ENCODE results near the gene FAM81B.

The FAM81B gene

GRCh38 chr5:95439801-95440493 lies 48.8 kb downstream of the FAM81B start:
- no peak overlapping the region for H3K27ac ChIP-seq
- TF ChIP-seq, protein P1, sequence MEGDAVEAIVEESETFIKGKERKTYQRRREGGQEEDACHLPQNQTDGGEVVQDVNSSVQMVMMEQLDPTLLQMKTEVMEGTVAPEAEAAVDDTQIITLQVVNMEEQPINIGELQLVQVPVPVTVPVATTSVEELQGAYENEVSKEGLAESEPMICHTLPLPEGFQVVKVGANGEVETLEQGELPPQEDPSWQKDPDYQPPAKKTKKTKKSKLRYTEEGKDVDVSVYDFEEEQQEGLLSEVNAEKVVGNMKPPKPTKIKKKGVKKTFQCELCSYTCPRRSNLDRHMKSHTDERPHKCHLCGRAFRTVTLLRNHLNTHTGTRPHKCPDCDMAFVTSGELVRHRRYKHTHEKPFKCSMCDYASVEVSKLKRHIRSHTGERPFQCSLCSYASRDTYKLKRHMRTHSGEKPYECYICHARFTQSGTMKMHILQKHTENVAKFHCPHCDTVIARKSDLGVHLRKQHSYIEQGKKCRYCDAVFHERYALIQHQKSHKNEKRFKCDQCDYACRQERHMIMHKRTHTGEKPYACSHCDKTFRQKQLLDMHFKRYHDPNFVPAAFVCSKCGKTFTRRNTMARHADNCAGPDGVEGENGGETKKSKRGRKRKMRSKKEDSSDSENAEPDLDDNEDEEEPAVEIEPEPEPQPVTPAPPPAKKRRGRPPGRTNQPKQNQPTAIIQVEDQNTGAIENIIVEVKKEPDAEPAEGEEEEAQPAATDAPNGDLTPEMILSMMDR (conservative IDR thresholded peaks at IDR 0.05; ENCODE audit: low read depth) = no peak
- no peak for DNase-seq (ENCODE audit: low spot score)
- POLR2A ChIA-PET (ENCODE audit: low non-redundant PET) = no interaction called here
- CTCF ChIA-PET = interaction anchor here (0.6 kb wide), 1 partner anchor 23 kb away, joined by 3 read pairs; no protein-coding TSS in a partner anchor

GRCh38 chr5:95440825-95441224 lies 49.7 kb downstream of the FAM81B start:
- POLR2A ChIA-PET (ENCODE audit: low non-redundant PET) = no interaction called here

DNA sequence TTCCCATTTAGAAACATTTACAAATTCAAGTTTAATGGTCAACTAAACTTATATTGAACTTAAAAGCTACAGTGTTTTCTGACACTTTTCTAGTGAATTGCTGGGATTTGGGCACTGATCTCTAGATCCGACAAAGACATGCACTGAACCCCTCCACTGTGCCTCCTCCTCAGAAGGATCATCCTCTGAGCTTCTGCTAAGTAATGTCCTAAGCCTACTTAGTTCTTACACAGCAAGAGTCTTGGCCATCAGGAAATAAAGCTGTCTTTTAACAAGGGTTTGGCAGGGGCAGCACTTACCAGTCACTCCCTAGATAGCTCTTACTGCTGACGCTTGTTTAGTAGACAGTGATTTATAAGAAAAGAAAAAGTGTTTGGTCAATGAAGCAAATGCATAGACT lies 50.5 kb downstream of the FAM81B start:
- CTCF ChIA-PET = interaction anchor here (0.6 to 1.0 kb wide), 2 partner anchors 12 to 32 kb away, joined by 3 read pairs; no protein-coding TSS in a partner anchor
- TF ChIP-seq, protein P1 (conservative IDR thresholded peaks at IDR 0.05; ENCODE audit: low read depth) = no peak

More at GRCh38 chr5:95440825-95441224, 49.7 kb downstream of the FAM81B start:
- TF ChIP-seq, protein P1 (conservative IDR thresholded peaks at IDR 0.05; ENCODE audit: low read depth) = no peak
- no peak overlapping the region for H3K27ac ChIP-seq
- DNase-seq (ENCODE audit: low spot score) = no peak
- CTCF ChIA-PET = interaction anchor here (0.6 kb wide), 2 partner anchors 11 to 23 kb away, joined by 3 read pairs; no protein-coding TSS in a partner anchor

DNA sequence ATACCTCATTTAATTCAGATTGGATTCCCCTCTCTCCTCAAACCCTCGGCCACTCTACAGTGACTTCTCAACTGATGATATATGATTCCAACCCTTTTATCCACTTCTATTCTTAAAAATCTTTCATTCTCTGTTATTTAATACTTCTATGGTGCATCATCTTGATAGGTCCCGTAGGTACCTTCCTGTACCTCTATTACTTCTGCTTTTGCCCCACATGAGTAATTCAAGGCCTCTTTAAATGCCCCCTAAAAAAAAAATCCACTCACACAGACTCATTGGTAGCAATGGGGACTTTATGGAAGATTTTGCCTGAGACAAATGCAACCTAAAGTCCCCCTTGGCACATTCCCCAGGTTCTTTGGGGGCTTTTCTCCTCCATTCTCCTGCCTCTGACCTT lies 54.3 kb downstream of the FAM81B start:
- ChIA-PET POLR2A (ENCODE audit: low non-redundant PET) (no interaction called here), CTCF (no interaction called here)
- H3K27ac ChIP-seq = no peak overlapping the region

More for the DNA sequence above, 50.5 kb downstream of the FAM81B start:
- H3K27ac ChIP-seq = no peak overlapping the region
- POLR2A ChIA-PET (ENCODE audit: low non-redundant PET) = interaction anchor here (0.6 kb wide), 1 partner anchor 115 kb away, joined by 5 read pairs; no protein-coding TSS in a partner anchor
- DNase-seq (ENCODE audit: low spot score) = no peak

GRCh38 chr5:95445995-95446394 lies 54.8 kb downstream of the FAM81B start:
- POLR2A ChIA-PET (ENCODE audit: low non-redundant PET) = no interaction called here
- DNase-seq (ENCODE audit: low spot score) = peak; percentile 84
- no peak overlapping the region for H3K27ac ChIP-seq
- CTCF ChIA-PET = interaction anchor here (0.6 kb wide), 1 partner anchor 477 kb away, joined by 4 read pairs; no protein-coding TSS in a partner anchor
- TF ChIP-seq, protein P1 (conservative IDR thresholded peaks at IDR 0.05; ENCODE audit: low read depth) = no peak

More for the DNA sequence above, 54.3 kb downstream of the FAM81B start:
- no peak for DNase-seq (ENCODE audit: low spot score)
- TF ChIP-seq, protein P1 (conservative IDR thresholded peaks at IDR 0.05; ENCODE audit: low read depth) = no peak

DNA sequence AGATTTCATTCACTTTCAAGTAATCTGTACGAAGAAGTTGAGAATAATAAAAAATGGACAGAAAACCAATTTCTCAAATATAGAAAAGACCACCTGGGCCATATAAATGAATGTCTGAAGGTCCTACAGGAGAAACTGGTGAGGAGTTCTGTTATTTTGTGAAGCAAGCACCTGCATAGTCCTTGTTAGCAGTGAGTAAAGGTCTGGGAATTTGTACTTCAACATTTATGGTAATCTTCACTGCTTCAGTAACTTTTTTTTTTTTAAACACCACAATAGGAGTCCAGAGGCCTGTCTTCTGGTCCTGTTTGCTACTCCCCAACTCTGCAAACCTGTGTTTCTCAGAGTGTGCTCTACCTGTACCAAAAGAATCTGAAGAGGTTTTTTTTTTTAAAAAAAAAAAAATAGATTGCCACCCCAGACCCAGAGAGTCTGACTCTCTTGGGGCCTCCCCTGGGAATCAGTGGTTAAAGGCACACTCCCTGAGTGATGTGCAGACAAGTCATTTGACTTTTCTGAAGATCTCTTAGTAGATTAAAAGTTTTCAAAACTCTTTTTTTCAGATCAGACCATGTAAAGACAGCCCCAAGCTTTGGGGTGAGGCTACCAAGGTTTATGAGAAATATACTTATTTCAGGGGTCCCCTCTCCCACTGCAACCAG lies 55.5 kb downstream of the FAM81B start:
- TF ChIP-seq, protein P1 (conservative IDR thresholded peaks at IDR 0.05; ENCODE audit: low read depth) = no peak
- ChIA-PET POLR2A (ENCODE audit: low non-redundant PET) (no interaction called here), CTCF (interaction anchor here (0.6 kb wide), 1 partner anchor 16 kb away, joined by 5 read pairs; no protein-coding TSS in a partner anchor)
- DNase-seq (ENCODE audit: low spot score) = peak; percentile 34
- no peak overlapping the region for H3K27ac ChIP-seq
